Cardiac fibroblast (primary cell): ENCODE results near the gene LRRC36.
A peak's percentile ranks its signal among the peaks of the same experiment; 100 is the strongest.
"Not testable (repeated sequence)": the region's sequence is repeated elsewhere in the genome, so short reads cannot be mapped to it uniquely, and the experiment has no call there.

ENCODE experiments used
- DNase-seq, 2 donors: peaks; one replicate each; pipeline versions ENCODE4 v3.0.0 to v3.0.0-alpha.2; 2010; ENCODE audit warnings: low read depth in 2 of 2
- H3K4me3 ChIP-seq, 2 donors: replicated peaks in 1 of 2; 1 replicate in 1 of 2; 2 replicates in 1 of 2; pipeline ENCODE4 v1.5.1; 2011; ENCODE audit warnings: low read depth in 2 of 2, low read length in 2 of 2, mild to moderate bottlenecking in 2 of 2, moderate library complexity in 1 of 2
- CTCF ChIP-seq: IDR thresholded peaks from one replicate; pipeline ENCODE4 v1.5.1; 2011; ENCODE audit warnings: low read depth, mild to moderate bottlenecking, low read length, inconsistent platforms

LRRC36 gene

GRCh38 chr16:67361038-67361437 lies 34.4 kb downstream of the LRRC36 start:
- H3K4me3 ChIP-seq: no peak overlapping the region
- no peak for DNase-seq
- TF ChIP-seq CTCF: no peak

GRCh38 chr16:67364600-67365235 lies 38.1 kb downstream of the LRRC36 start:
- DNase-seq: no peak
- TF ChIP-seq CTCF: no peak
- no peak overlapping the region for H3K4me3 ChIP-seq

- no peak for TF ChIP-seq CTCF
- no peak for DNase-seq
- no peak overlapping the region for H3K4me3 ChIP-seq
Measured at GRCh38 chr16:67370661-67371060, 44.0 kb downstream of the LRRC36 start.

- peak; percentile 55 for TF ChIP-seq CTCF
- peak; percentile 56 to 65 for DNase-seq
- H3K4me3 ChIP-seq: no peak overlapping the region
Measured at GRCh38 chr16:67372664-67373063, 46.0 kb downstream of the LRRC36 start.

GRCh38 chr16:67376012-67376411 lies 49.4 kb downstream of the LRRC36 start:
- not testable (repeated sequence) for H3K4me3 ChIP-seq, DNase-seq

- no peak for DNase-seq
- no peak for TF ChIP-seq CTCF
Measured at GRCh38 chr16:67378642-67379041, 52.0 kb downstream of the LRRC36 start.

GRCh38 chr16:67383284-67383683 lies 56.7 kb downstream of the LRRC36 start:
- no peak for DNase-seq
- H3K4me3 ChIP-seq: no peak overlapping the region
- no peak for TF ChIP-seq CTCF

More at GRCh38 chr16:67378642-67379041, 52.0 kb downstream of the LRRC36 start:
- no peak overlapping the region for H3K4me3 ChIP-seq
